HEK293 (cell line): ENCODE results near the gene LHFPL5.

Experiments used
- CTCF ChIP-seq: fragments of 450-650 bp; formaldehyde crosslinking; IDR thresholded peaks from 2 replicates; pipeline ENCODE4 v1.5.1; 2016; ENCODE audit warnings: missing biosample characterization, missing genetic modification characterization
- KLF9 ChIP-seq: fragments of 450-650 bp; formaldehyde crosslinking; IDR thresholded peaks from 2 replicates; pipeline ENCODE4 v1.5.1; 2016; ENCODE audit warnings: missing biosample characterization, missing genetic modification characterization, low read depth
- PRDM10 ChIP-seq: fragments of 450-650 bp; formaldehyde crosslinking; IDR thresholded peaks from 2 replicates; pipeline ENCODE4 v1.5.1; 2016; ENCODE audit warnings: missing biosample characterization, missing genetic modification characterization
- SCRT2 ChIP-seq: fragments of 450-650 bp; formaldehyde crosslinking; IDR thresholded peaks from 2 replicates; pipeline ENCODE4 v1.5.1; 2016; ENCODE audit warnings: missing biosample characterization, missing genetic modification characterization
- TCF7L2 ChIP-seq: IDR thresholded peaks from 2 replicates; pipeline ENCODE4 v1.6.1; 2011; ENCODE audit warnings: low read depth, mild to moderate bottlenecking, inconsistent platforms, low read length, moderate library complexity, borderline replicate concordance
- TSHZ1 ChIP-seq: fragments of 450-650 bp; formaldehyde crosslinking; IDR thresholded peaks from 2 replicates; pipeline ENCODE4 v1.5.1; 2016; ENCODE audit warnings: missing biosample characterization, missing genetic modification characterization, borderline replicate concordance
- ZBTB1 ChIP-seq: fragments of 450-650 bp; formaldehyde crosslinking; IDR thresholded peaks from 2 replicates; pipeline ENCODE4 v1.5.1; 2016; ENCODE audit warnings: missing biosample characterization, missing genetic modification characterization
- ZNF843 ChIP-seq: fragments of 450-650 bp; formaldehyde crosslinking; IDR thresholded peaks from 2 replicates; pipeline ENCODE4 v1.5.1; 2016; ENCODE audit warnings: missing biosample characterization, missing genetic modification characterization
- TF ChIP-seq, protein P1 (sequence below): fragments of 450-650 bp; formaldehyde crosslinking; IDR thresholded peaks from 2 replicates; pipeline ENCODE4 v1.5.1; 2016; ENCODE audit warnings: missing biosample characterization, missing genetic modification characterization
- TF ChIP-seq, protein P2 (sequence below): sonication (generic); formaldehyde crosslinking; IDR thresholded peaks from 2 replicates; pipeline ENCODE4 v1.8.1; 2022; ENCODE audit warnings: mild to moderate bottlenecking, moderate library complexity, missing genetic modification reagents

DNA sequence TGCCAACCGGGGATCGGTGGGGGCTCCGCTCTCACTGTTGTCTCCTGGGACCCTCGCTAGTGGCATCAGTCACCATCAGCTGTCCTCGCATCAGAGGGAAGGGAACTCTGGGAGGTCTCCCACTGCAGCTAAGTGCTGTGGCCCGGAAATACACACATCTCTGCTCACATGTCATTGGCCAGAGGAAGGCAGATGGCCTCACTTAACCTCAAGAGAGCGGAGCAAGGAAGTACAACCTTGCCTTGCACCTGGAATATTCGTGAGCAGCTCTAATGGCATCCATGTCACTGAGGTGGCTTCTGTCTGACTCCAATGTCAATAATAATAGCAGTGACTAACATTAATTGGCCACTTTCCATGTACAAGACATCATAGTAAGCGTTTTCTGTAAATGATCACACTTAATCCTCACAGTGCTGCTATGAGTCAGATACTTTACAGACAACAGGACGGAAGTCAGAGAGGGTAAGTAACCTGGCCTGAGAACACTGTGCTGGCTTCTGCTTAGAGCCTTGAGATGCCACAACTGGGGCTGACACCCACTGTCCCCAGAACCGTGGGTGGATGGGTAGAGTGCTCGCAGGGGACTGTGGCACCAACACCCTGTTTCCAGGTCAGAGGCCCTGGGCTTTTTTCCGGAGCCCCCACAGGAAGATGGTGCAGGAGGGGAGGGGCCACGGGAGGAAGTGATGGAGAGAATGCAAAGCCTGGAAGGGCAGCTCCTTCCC lies 6.0 kb downstream of the LHFPL5 start:
- TF ChIP-seq TSHZ1 (tag by site-specific recombination) (no peak), ZBTB1 (tag by site-specific recombination) (no peak), KLF9 (tag by site-specific recombination) (no peak), ZNF843 (tag by site-specific recombination) (no peak), CTCF (tag by site-specific recombination) (no peak), TCF7L2 (no peak), PRDM10 (no peak), SCRT2 (tag by site-specific recombination) (no peak)
- TF ChIP-seq, protein P1, sequence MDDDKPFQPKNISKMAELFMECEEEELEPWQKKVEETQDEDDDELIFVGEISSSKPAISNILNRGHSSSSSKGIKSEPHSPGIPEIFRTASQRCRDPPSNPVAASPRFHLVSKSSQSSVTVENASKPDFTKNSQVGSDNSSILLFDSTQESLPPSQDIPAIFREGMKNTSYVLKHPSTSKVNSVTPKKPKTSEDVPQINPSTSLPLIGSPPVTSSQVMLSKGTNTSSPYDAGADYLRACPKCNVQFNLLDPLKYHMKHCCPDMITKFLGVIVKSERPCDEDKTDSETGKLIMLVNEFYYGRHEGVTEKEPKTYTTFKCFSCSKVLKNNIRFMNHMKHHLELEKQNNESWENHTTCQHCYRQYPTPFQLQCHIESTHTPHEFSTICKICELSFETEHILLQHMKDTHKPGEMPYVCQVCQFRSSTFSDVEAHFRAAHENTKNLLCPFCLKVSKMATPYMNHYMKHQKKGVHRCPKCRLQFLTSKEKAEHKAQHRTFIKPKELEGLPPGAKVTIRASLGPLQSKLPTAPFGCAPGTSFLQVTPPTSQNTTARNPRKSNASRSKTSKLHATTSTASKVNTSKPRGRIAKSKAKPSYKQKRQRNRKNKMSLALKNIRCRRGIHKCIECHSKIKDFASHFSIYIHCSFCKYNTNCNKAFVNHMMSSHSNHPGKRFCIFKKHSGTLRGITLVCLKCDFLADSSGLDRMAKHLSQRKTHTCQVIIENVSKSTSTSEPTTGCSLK = no peak
- TF ChIP-seq, protein P2, sequence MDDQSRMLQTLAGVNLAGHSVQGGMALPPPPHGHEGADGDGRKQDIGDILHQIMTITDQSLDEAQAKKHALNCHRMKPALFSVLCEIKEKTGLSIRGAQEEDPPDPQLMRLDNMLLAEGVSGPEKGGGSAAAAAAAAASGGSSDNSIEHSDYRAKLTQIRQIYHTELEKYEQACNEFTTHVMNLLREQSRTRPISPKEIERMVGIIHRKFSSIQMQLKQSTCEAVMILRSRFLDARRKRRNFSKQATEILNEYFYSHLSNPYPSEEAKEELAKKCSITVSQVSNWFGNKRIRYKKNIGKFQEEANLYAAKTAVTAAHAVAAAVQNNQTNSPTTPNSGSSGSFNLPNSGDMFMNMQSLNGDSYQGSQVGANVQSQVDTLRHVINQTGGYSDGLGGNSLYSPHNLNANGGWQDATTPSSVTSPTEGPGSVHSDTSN = no peak
